GM13976 (cell line): ENCODE data around the gene PRDM5.

Experiments
- DNase-seq: peaks from one replicate; pipeline ENCODE4 v3.0.0; 2012; ENCODE audit warnings: low spot score
- CTCF ChIP-seq: IDR thresholded peaks from 2 replicates; pipeline ENCODE4 v1.5.1; 2012; ENCODE audit warnings: borderline replicate concordance, mild to moderate bottlenecking; ENCODE audit not compliant: insufficient read depth; ENCODE audit errors: extremely low read depth, missing control alignments, control extremely low read depth
- in situ Hi-C: fragments of 300-500 bp; cut with MboI; formaldehyde crosslinking; loops from one replicate; pipeline ENCODE4 v1.12.0; 2022; ENCODE audit warnings: low sequenced_read_pairs, mixed read lengths, inconsistent platforms; ENCODE audit not compliant: unreplicated experiment

The PRDM5 gene

DNA sequence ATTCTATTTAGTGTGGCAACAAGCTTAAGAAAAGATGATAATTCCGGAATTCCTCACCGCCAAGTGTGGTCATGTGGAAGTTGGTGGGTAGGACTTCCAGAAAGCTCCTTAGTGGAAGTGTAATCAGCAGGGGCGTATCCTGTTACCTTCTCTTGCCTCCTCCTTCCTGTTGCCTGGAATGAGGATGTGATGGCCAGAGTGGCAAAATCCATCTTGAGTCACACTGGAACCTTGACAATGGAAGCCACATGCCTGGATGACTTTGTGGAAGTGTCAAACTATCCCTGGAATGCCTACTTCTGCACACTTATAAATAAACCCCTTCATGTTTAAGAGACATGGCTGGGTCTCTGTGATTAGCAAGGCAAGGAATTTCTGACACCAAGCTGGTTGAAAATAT is 191.0 kb downstream of the PRDM5 start:
- no peak for TF ChIP-seq CTCF
- no peak for DNase-seq
- in situ Hi-C loops, result no loop called here

- no peak for TF ChIP-seq CTCF
- in situ Hi-C loops, result no loop called here
- DNase-seq, result no peak
Measured at GRCh38 chr4:120730777-120731320, 191.7 kb downstream of the PRDM5 start.

- DNase-seq, result no peak
- in situ Hi-C loops, result no loop called here
Measured at GRCh38 chr4:120728892-120729675, 193.4 kb downstream of the PRDM5 start.

DNA sequence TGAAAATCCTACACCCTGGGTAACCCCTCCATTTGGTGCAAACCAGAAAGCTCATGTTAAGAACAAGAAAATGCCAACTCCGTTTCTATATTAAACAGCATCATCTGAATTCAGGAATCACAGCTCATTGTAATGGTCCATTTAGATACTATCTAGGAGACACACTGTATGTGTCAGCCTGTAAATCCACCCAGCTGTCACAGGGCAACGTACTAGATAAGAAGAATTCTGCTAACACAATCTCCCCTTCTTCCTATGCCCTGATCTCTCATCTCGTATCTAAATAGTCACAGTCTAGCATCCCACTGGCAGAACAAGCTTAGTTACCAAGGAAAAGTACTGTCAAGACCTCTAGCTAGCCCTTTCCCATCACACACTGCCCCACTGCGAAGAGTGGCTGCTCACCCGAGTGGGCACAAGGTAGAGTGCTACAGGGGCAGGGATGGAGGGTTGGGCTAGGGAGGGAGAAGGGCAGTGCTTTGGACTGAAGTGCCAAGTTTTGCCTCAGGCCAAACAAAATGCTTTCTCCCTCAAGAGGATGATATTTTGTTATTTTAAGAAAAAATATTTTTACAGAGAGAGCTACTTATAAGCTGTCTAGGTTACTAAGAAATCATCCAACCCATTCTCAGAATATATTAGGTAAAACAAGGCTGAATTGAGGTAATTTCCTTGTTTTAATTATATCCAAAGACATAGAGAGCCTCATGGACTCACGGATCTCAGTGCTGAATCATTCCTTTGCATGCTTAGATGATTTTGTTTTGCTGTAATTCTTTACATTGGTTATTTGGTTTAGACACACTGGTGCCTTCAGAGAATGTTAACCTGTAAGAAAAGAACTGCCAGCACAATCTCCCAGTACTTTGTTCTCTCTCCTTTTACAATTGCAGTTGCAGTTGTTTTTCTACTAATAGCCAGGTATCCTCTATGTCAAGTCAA is 196.6 kb downstream of the PRDM5 start:
- no peak for TF ChIP-seq CTCF
- in situ Hi-C loops, result no loop called here
- DNase-seq, result no peak

More at GRCh38 chr4:120728892-120729675, 193.4 kb downstream of the PRDM5 start:
- no peak for TF ChIP-seq CTCF

- TF ChIP-seq CTCF, result no peak
- DNase-seq, result no peak
- in situ Hi-C loops, result loop anchor here (25.0 kb wide), 1 partner anchor 363 kb away; no protein-coding TSS in a partner anchor
Measured at GRCh38 chr4:120724656-120725055, 197.9 kb downstream of the PRDM5 start.

DNA sequence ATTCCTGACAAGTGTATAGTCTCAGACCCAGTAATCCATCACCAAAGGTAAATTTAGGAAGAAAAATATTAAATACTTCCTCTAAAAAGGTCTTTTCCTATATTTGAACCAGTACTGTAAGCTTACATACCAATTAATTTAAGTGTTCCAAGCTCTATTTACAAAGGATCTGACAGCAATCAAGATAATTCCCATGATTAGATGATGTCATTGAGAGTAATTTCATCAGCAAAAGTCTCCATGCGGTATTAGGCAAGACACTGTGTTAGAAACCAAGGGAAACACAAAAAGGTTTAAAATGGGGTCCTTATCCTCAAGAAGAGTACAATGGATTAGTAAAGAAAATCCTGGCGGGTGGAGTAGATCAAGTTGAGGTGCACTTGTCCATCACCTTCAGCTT is 198.5 kb downstream of the PRDM5 start:
- in situ Hi-C loops, result loop anchor here (25.0 kb wide), 1 partner anchor 363 kb away; no protein-coding TSS in a partner anchor
- no peak for TF ChIP-seq CTCF
- no peak for DNase-seq
